ENCODE data around the gene MYCL.

Gene MYCL, protein sequence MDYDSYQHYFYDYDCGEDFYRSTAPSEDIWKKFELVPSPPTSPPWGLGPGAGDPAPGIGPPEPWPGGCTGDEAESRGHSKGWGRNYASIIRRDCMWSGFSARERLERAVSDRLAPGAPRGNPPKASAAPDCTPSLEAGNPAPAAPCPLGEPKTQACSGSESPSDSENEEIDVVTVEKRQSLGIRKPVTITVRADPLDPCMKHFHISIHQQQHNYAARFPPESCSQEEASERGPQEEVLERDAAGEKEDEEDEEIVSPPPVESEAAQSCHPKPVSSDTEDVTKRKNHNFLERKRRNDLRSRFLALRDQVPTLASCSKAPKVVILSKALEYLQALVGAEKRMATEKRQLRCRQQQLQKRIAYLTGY

DNA sequence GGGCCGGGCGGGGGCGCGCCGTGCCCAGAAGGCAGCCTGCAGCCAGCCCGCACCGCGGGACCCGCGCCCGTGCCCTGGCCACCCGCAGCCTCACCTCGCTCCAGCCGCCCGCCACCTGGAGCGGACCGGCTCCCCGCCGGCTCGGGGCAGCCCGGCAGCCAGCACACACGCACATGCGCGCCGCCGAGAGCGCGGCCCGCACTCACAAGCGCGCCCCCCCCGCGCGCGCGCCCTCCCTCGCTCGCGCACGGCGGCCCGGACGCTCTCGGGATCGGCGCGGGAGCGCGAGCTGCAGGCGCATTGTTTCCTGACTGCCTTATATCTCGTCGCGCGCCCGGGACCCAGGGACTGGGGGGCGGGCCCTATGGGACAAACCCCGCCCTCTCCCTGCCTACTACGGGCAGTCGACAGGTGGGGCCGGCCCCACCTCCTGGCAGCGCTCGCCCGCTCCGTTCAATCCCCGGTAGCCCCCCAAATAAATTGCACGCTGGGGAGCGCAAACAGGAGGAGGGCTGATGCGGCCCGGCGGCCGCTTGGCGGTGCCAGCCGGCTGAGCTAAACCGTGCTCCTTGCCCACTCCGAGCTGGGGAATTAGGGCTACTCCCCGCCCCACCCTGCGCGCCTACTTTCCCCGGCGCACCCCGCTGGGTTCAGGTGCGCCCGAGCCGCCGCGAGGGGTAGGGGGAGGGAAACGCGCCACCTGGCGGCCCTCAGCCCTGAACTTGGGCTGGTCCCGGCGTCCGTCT is at the start of gene MYCL:
MYCL (minus strand) TSS at position 204 of the 746 bp plus-strand sequence. CDS start 483 bp downstream, outside the sequence.
- DNase-seq (ENCODE audit: low read depth in 3 of 3, low spot score in 1 of 3) = peak in 2 of 3 donors; percentile 30 to 49

GRCh38 chr1:39949891-39950290 is 48.2 kb upstream of the MYCL start:
- no peak for DNase-seq (ENCODE audit: low read depth in 3 of 3, low spot score in 1 of 3)

DNA sequence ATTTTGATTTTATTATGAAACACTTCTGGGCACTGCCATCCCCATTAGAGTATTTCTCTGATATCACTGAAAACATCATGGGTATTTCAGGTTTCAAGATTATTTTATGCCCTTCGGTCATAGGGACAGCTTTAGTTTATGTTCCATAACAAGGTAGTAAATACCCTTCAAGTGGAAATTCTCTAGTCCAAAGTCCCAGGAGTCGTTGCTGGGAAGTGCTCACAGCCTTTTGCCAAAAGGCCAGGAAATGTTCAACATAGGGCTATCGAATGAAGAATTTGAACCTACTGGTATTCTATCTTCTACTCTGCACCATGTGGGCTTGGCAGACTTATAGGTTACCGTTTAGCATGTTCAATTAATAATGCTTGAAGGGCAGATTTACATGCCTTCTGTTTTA is 45.5 kb upstream of the MYCL start:
- no peak for DNase-seq (ENCODE audit: low read depth in 3 of 3, low spot score in 1 of 3)

DNA sequence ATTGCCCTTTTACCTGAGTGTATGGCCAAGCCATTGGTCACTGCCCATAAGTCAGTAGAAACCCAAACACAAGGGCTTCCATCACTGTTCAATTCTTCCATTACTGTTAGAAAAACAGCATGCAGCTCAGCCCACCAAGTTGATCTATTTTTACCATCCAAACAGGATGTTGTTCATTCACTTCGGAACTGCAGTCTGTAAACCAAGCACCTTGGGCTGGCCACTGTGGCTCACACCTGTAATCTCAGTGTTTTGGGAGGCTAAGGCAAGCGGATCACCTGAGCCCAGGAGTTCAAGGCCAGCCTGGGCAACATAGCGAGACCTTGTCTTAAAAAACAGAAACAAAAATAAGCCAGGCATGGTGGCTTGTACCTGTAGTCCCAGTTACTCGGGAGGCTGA is 44.5 kb upstream of the MYCL start:
- DNase-seq (ENCODE audit: low read depth in 3 of 3, low spot score in 1 of 3) = no peak

DNA sequence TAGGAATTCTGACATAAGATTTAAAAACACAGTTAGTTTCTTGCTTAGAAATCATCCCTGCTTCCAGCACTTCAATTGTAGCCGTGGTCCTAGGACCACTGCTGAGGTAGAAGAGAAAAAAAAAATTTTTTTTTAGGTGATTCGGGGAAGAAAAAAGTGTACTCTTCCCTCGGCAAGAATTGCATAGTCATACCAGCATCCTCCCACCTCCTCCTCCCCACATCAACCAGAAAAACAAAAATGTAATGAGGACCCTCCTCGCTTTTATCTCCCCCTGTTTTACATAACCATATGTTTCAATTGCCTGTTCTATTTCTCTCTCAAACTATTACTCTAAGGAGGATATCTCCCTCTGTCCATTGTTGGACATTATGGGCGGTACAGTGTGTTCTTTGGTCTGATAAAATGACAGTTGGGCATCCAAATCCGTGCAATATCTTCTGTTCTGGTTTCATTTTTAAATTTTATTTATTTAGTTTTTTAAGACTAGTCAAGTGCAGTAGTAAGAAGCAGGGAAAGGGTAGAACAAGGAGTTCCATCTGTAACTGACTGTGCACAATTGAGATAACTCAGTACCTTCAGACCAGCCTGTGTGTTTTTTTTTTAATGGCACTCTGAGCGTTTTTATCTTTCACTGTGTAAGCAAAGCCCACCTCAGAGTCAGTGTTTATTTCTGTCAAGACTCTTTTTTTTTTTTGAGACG is 42.8 kb upstream of the MYCL start:
- DNase-seq (ENCODE audit: low read depth in 3 of 3, low spot score in 1 of 3) = no peak

DNA sequence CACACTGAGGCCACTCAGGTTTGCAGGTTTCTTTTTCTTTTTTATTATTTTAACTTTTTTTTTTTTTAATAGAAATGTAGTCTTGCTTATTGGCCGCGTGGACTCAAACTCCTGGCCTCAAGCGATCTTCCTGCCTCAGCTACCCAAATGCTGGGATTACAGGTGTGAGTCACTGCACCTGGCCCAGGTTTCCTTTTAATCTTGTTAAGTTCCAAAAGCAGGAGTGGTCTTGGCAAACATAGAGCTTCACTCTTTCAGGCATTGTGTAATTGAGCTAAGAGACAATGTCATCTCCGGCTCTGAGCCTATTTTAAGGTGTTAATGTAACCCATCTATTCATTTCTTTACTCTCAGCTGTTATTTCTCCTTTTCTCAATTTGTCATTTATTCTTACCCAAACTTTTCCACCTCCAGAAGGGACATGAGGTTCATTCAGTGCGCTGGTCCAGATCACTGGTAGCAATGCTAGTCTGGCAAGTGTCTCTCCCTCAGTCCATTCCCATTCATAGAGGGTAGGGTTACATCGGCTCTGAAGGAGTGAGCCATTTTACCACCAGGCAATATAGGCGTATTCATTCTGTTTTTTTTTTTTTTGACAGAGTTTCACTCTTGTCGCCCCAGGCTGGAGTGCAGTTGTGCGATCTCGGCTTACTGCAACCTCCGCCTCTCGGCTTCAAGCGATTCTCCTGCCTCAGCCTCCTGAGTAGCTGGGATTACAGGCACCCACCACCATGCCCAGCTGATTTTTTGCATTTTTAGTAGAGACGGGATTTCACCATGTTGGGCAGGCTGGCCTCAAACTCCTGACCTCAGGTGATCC is 42.0 kb upstream of the MYCL start:
- no peak for DNase-seq (ENCODE audit: low read depth in 3 of 3, low spot score in 1 of 3)

GRCh38 chr1:39940980-39941871 is 39.5 kb upstream of the MYCL start:
- DNase-seq (ENCODE audit: low read depth in 3 of 3, low spot score in 1 of 3) = no peak

DNA sequence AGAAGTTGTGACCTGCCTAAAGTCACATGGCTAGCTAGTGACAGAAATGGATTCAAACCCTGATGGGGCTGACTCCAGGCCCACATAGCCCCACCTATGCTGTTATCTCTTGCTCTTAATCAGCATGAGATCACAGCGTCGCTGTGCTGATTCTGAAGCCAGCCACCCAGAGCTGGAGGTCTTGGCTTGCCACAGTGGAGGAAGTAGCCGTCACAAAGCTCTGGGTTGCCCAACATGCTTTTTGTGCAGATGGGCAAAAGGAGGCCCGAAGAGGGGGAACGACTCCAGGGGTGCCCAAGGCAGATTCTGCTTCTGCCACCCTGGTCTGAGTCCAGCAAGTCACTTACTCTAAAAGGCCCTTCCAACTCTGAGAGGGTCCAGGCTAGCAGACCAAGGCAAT is 38.5 kb upstream of the MYCL start:
- DNase-seq (ENCODE audit: low read depth in 3 of 3, low spot score in 1 of 3) = no peak

- DNase-seq (ENCODE audit: low read depth in 3 of 3, low spot score in 1 of 3) = no peak
These were observed 37.1 kb upstream of the MYCL start for GRCh38 chr1:39938856-39939255.

- DNase-seq (ENCODE audit: low read depth in 3 of 3, low spot score in 1 of 3) = no peak
These were observed 35.2 kb upstream of the MYCL start for GRCh38 chr1:39936724-39937491.

DNA sequence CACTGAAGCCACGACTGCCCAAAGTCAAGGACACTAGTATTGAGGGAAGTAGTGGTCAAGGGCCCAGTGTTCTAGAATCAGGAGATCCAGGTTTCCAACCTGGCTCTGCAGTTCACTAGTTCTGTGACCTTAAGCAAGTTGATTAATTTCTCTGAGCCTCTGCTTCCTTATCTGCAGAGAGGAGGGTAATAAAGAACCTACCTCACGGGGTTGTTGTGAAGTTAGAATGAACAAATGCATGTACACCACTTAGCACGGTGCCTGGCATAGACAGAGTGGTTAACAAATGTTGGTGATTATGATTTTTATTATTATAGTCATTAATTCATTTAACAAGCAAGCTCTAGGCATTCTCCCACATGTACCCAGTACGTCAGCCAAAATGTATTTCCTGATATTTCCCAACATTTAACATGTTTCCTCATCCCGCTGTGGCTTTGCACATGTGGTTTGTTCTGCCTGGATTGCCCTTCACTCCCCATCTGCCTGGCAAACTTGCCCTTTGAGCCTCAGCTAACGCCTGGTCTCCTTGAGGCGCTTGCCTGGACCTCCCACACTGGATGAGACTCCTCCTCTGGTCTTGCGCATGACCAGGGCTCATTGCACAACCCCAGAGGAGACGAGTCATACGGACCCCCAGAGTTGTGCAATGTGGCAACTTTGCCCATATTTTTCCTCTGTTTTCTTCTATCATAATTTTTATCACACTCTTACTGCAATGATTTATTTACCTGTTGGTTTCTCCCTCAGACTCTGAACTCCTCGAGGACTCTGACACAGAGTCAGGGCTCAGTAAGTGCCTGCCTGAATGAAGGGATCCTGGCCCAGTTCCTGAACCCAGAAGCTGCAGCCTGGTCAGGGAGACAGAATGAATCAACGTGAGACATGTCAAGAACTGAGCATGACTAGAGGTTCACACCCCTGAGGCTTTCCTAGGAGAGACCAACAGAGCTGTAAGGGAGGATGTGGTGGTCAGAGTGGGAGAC is 32.5 kb upstream of the MYCL start:
- DNase-seq (ENCODE audit: low read depth in 3 of 3, low spot score in 1 of 3) = no peak

- DNase-seq (ENCODE audit: low read depth in 3 of 3, low spot score in 1 of 3) = no peak
These were observed 27.3 kb upstream of the MYCL start for GRCh38 chr1:39928809-39929587.

DNA sequence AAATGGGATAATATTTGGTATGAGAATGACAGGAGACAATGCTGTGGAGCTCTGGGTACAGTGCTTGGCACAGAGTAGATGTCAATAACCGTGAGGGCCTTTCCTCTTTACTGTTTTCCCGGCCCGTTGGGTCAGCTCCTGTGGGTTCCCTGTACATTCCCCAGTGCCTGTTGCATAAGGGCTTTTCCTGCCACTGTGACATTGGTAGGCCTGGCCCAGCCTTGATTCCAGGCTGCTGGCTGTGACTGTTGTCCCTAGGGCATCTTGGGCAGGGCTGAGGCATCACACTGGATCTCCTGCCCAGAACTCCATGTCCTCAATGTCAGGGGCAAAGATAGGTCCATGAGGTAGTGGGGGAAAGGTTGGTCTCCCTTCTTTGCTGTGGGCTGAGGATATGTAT is 25.8 kb upstream of the MYCL start:
- DNase-seq (ENCODE audit: low read depth in 3 of 3, low spot score in 1 of 3) = no peak

- no peak for DNase-seq (ENCODE audit: low read depth in 3 of 3, low spot score in 1 of 3)
These were observed 25.1 kb upstream of the MYCL start for GRCh38 chr1:39926820-39927219.

GRCh38 chr1:39926343-39926793 is 24.7 kb upstream of the MYCL start:
- no peak for DNase-seq (ENCODE audit: low read depth in 3 of 3, low spot score in 1 of 3)

GRCh38 chr1:39925721-39926342 is 24.1 kb upstream of the MYCL start:
- DNase-seq (ENCODE audit: low read depth in 3 of 3, low spot score in 1 of 3) = no peak

DNA sequence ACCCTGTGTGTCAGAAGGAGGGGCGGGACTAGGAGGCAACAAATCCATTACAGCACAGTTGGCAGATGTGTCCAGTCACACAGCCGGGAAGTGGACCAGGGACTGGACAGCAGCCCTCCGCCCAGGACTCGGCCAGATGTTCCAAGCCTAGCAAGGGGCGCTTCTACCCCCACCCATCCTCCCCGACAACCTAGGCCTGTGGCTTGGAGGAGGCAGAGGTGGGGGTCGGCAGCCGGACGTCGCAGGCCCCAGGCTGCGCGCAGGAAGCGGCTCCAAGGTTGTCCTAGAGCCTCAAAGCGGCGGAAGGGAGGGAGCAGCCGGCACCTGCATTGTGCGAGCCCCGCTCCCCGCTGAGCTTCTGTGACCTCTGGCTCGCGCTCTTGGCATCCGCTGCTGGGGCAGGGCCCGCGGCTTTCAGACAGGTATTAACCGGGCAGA is 20.6 kb upstream of the MYCL start:
- DNase-seq (ENCODE audit: low read depth in 3 of 3, low spot score in 1 of 3) = no peak
